Right kidney (tissue), 1 donor: ENCODE measurements around the gene CCDC9B.

Experiments
- DNase-seq: peaks from one replicate; pipeline ENCODE4 v3.0.0-alpha.2; 2016

CCDC9B gene

DNA sequence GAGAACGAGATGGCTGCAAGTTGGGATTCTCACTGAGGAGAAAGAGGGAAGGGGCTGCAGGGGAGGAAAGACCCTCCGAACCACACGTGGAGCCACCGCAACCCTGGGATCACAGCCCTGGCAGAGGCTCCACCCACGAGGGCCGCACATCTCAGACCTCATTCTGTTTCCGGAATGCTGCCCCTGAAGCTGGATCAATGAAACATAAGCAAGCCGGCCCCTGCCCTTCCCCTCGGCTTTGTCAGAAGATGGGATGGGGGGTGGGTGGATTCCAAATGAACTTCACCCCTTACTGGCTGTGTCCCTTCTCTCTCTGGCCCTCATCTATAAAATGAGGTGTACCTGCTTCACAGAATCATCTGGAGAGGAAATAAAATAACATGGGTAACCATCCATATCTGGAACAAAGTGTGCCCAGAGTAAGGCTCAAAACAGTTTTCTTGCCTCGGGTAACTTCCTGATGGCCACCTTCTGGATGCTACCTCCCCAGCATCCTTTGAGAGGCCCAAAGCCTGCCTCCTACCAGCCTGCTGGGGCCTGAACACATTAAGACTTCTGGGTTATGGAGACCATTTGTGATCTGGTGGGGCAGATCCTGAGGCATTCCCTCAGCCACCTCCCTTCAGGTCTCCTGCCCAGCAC lies 4.6 kb upstream of the CCDC9B start:
- no peak for DNase-seq

- no peak for DNase-seq
Measured at GRCh38 chr15:40344631-40345120, 3.9 kb upstream of the CCDC9B start.

DNA sequence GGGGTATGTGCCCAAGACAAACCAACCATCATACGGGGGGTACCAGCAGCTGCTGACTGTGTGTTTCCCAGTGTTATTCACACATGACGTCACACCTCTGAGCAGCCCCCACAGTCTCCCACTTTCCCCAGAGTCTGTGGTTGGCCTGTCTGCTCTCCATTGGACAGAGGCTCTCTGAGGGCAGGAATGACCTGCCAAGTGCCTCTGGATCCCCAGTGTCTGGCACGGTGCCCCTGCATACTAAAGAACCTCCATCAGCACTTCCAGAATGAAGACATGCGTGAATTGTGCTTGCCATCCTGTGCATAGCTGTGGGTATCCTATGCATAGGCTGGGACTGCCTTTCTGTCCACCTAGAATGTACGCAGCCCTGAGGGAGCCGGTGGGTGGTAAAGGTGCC lies 3.5 kb upstream of the CCDC9B start:
- DNase-seq, result no peak

DNA sequence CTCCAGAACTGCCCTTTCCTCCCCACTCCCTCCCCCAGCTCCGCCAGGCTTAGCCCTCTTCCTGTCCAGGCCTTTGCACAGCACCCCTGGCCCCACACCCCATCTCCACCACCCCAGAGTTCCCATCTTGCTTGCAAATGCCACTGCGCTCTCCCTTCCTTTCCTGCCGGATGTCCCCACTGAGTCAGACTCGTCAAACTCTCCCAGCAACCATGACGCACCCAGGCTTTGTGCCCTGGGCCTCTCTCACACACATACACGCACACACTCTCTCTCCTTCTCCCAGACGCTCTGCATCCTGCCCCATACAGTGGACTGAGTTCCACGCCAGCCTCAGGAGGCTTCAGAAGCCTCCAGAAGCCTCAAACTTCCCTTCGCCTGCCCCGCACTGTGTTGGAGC lies 2.8 kb upstream of the CCDC9B start:
- no peak for DNase-seq

DNA sequence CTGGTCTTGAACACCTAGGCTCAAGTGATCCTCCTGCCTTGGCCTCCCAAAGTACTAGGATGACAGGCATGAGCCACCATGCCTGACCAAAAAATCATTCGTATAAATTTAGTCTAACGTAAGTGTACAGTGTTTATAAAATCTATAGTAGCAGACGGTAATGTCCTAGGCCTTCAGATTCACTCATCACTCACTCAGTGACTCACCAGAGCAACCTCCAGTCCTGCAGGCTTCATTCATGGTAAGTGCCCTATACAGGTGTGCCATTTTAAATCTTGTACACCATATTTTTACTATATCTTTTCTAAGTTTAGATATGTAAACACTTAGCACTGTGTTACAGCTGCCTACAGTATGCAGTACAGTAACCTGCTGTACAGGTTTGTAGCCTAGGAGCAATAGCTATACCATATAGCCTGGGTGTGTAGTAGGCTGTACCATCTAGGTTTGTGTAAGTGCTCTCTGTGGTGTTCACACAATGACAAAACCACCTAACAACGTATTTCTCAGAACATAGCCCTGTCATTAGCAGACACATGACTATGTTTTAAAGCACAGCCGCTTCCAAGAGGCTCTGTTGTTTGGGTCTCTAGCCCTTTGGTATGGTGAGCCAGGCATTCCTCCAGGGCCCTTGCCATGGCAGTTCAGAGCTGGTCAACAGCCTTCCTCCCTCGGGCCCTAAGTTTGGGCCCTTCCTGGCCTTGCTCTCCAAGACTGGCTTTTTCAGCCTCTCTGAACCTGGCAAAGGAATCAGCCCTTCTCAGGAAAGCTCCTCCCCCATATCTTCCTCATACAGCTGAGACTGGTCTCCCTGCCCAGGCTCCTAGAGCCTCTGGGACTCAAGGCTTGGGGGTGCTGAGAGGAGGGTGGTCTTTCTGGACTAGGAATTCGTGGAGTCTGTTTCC lies 1.9 kb upstream of the CCDC9B start:
- DNase-seq, result no peak

- peak; percentile 75 for DNase-seq
Measured at GRCh38 chr15:40340038-40340739, 550 bp downstream of the CCDC9B start.

DNA sequence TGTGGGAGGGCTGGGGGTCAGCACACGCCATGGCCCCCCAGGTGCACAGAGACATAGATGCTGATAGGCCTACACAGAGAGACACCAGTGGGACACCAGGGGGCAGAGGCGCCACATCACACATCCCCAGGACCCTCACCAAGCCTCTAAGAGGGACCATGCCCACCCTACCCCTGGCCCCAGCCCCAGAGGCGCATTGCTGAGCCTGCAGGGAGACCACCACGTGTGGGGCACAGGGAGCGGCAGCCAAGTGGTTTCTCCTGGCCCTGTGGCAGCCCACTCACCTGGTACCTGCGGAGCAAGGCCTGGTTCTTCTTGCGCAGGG lies 1.2 kb downstream of the CCDC9B start:
- DNase-seq, result no peak

GRCh38 chr15:40338921-40339620 lies 1.7 kb downstream of the CCDC9B start:
- DNase-seq, result no peak

- DNase-seq, result peak; percentile 69
Measured at GRCh38 chr15:40338041-40338657, 2.6 kb downstream of the CCDC9B start.

DNA sequence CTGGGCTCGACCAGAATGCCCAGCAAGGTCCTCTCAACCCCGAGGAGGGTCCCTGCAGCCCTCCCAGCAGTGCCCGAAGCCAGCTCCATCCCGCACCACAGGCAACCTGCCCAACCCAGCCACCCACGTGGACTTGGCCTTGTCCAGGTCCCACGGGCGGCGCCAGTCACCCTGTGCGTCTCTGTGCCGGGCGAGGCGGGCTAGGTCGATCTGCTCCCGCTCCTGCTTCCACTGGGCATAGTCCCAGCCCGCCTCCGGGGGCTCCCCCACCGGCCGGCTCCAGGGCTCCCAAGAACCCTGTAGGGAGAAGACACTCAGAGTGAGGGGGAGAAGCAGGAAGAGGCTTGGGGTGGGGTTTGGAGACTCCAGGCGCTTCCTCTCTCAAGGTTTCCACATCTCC lies 3.1 kb downstream of the CCDC9B start:
- DNase-seq, result no peak

DNA sequence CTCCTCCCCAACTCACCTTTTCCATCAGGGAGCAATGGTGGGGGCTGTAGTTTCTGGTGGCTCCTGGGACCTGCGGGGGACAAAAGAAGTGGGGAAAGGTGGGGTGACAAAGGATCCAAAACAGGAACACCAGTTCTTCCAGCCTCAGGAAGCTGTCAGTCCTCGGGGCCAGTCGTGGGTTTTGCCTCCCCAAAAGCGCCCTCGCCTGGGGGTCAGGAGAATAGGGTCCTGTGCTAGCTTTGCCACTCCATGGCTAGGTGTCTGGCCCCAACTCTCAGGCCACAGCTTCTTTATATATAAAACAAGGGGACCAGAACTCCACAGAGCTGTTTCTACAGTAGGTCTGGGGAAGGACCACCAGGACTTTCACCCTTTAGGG lies 4.0 kb downstream of the CCDC9B start:
- no peak for DNase-seq

- DNase-seq, result no peak
Measured at GRCh38 chr15:40335938-40336743, 4.6 kb downstream of the CCDC9B start.

DNA sequence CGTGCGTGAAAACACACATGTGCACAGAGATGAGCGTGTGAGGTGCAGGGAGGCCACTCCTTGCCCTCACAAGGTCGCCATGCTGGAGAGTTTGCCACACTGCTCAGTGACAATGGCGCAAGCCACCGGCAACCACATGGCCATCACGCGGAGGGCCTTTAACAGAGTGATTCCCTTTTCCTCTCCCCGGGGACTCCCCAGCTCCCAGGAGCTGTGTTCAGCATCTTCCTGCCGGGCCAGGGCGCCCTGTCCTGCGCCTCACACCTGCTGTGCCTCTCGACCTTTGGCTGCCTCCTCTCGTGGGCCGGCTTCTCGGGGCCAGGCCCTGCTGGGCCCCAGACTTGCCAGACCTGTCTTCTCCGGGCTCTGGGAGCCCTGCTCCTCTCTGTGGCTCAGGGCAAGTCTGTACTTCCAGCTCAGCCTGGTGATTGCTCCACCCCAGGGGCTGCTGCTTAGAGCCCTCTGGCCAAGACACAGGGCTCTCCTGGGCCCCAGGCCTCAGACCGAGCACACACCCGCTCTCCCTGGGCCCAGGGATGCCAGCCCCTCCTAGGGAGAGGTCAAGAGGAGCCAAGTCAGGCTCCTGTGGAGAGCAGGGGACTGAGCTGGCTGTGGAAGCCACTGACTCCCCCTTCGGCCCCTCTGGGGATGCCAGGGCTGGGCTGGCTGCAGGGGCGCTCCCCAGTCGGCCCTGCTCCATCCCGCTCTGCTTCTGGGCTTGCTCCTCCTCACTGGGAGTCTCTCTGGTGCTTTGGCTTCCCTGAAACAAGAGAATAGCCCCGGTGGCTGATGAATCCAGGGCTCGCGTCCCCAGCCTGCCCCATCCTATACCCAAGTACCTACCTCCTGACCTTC lies 5.6 kb downstream of the CCDC9B start:
- DNase-seq, result no peak

GRCh38 chr15:40334541-40334940 lies 6.2 kb downstream of the CCDC9B start:
- DNase-seq, result no peak

DNA sequence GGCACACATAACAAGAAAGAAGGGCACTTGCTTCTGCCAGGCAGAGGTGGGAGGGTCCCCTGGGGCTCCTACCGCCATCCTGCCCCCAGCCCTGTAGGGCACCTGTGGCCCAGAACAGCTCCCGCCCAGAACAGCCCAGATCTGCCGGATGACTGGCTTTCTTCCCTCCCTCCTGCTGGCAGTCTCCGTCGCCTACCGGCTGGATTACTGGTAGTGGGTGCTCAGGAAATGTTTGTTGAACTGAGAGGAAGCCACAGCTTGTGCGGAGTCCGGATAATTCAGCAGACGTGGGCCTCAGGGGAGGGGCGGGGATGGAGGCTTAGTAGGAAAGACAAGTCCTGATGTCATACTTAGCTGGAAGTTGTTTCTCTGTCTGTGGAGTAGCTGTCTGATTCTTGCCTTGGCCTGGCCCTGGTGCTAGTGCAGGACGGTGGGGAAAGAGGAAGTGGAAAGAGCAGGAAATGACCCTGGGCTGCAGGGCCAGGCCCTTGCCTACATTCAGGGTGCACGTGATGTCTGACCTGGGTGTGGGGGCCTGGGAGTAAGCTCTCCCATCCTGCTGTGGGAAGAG lies 6.7 kb downstream of the CCDC9B start:
- peak; percentile 50 for DNase-seq

- DNase-seq, result no peak
Measured at GRCh38 chr15:40332113-40332781, 8.5 kb downstream of the CCDC9B start.

GRCh38 chr15:40331637-40332036 lies 9.1 kb downstream of the CCDC9B start:
- DNase-seq, result no peak

- no peak for DNase-seq
Measured at GRCh38 chr15:40331026-40331425, 9.7 kb downstream of the CCDC9B start.

DNA sequence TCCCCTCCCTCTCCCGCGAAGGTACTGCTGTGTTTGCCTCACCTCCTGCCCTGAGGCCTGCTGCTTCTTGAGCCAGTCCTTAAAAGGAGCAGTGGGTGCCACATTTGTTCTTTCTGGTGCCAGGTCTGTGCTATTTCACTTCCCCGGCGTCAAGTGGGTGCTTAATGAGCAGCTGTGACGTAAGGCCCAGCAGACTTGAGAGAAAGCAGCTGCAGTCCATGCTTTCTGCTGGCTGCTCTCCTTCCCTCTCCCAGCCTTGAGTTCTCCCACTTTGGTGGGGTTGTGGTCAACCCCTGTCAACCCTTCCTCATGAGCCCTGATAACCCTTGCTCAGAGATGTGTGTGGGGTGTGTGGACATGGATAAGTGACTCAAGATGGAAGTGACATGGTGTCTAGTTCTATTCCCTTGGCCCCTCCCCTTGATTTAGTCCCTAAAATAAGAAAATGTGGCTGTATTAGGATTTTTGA lies 10.3 kb downstream of the CCDC9B start:
- DNase-seq, result peak; percentile 30
